Measurements from ENCODE around the gene ITGAX. TPM values are rescaled to one million over a fixed set of nuclear protein-coding genes. Genes with fewer than 3 reads are reported as not detected.

ITGAX gene
- total and polyA plus RNA-seq, 4 experiments from 2014 or later = 0.09 to 6.3 (median 4.6) TPM; not detected in 1

- Mint-ChIP-seq H3K4me3 (peak overlapping the region in 2 of 8 donors; percentile 17 to 18), H3K27ac (peak overlapping the region in 1 of 7 donors; percentile 23), H3K36me3 (peaks cover 0 to 7% of the 10 kb centered on the region in 2 donors), H3K4me1 (peaks cover 7 to 12% (median 10%) of the 10 kb centered on the region in 4 donors), H3K27me3 (peaks cover 11 to 21% of the 10 kb centered on the region in 2 donors), H3K9me3 (peaks cover 0 to 11% (median 3%) of the 10 kb centered on the region in 8 donors)
- ChIA-PET CTCF (ENCODE audit: partially characterized antibody) (no interaction called here), POLR2A (ENCODE audit: partially characterized antibody) (no interaction called here)
- H3K4me1 ChIP-seq (ENCODE audit: insufficient read depth, low read length) = peaks cover 4% of the 10 kb centered on the region
- no peak for DNase-seq
- H3K9me3 ChIP-seq (ENCODE audit: control insufficient read depth in 1 of 2, low read length in 2 of 2) = no peaks in the 10 kb centered on the region
- no peak overlapping the region for H3K27ac ChIP-seq (ENCODE audit: low read depth, low read length)
- no peak overlapping the region for H3K4me3 ChIP-seq (ENCODE audit: low read length in 2 of 2)
- H3K27me3 ChIP-seq (ENCODE audit: insufficient read depth, low read length) = no peaks in the 10 kb centered on the region
- H3K36me3 ChIP-seq (ENCODE audit: insufficient read depth, low read length) = no peaks in the 10 kb centered on the region
- intact Hi-C loops (cut with micrococcal nuclease) = no loop called here
Measured at GRCh38 chr16:31328322-31329052, 26.5 kb upstream of the ITGAX start.

- Mint-ChIP-seq H3K9me3 (peaks cover 0 to 7% (median 3%) of the 10 kb centered on the region in 8 donors), H3K27ac (peak overlapping the region in 1 of 7 donors; percentile 54), H3K4me1 (peaks cover 7 to 17% (median 10%) of the 10 kb centered on the region in 4 donors), H3K36me3 (peaks cover 0 to 7% of the 10 kb centered on the region in 2 donors), H3K4me3 (peak overlapping the region in 2 of 8 donors; percentile 77 to 78), H3K27me3 (peaks cover 11 to 21% of the 10 kb centered on the region in 2 donors)
- CTCF ChIA-PET (ENCODE audit: partially characterized antibody) = no interaction called here
- no peak overlapping the region for H3K27ac ChIP-seq (ENCODE audit: low read depth, low read length)
- H3K4me3 ChIP-seq (ENCODE audit: low read length in 2 of 2) = no peak overlapping the region
- H3K27me3 ChIP-seq (ENCODE audit: insufficient read depth, low read length) = no peaks in the 10 kb centered on the region
- no peaks in the 10 kb centered on the region for H3K36me3 ChIP-seq (ENCODE audit: insufficient read depth, low read length)
- POLR2A ChIA-PET (ENCODE audit: partially characterized antibody) = no interaction called here
- intact Hi-C loops (cut with micrococcal nuclease) = no loop called here
- no peak for DNase-seq
- peaks cover 4% of the 10 kb centered on the region for H3K4me1 ChIP-seq (ENCODE audit: insufficient read depth, low read length)
- no peaks in the 10 kb centered on the region for H3K9me3 ChIP-seq (ENCODE audit: control insufficient read depth in 1 of 2, low read length in 2 of 2)
Measured at GRCh38 chr16:31329671-31330552, 25.1 kb upstream of the ITGAX start.

- no peaks in the 10 kb centered on the region for H3K9me3 ChIP-seq (ENCODE audit: control insufficient read depth in 1 of 2, low read length in 2 of 2)
- intact Hi-C loops (cut with micrococcal nuclease) = no loop called here
- no peaks in the 10 kb centered on the region for H3K36me3 ChIP-seq (ENCODE audit: insufficient read depth, low read length)
- H3K4me1 Mint-ChIP-seq = peaks cover 7 to 17% (median 10%) of the 10 kb centered on the region in 4 donors
- H3K36me3 Mint-ChIP-seq = peaks cover 0 to 3% of the 10 kb centered on the region in 2 donors
- H3K4me3 Mint-ChIP-seq = peak overlapping the region; percentile 69 to 86 (median 79)
- H3K27me3 ChIP-seq (ENCODE audit: insufficient read depth, low read length) = no peaks in the 10 kb centered on the region
- DNase-seq = no peak
- POLR2A ChIA-PET (ENCODE audit: partially characterized antibody) = no interaction called here
- peaks cover 11 to 21% of the 10 kb centered on the region in 2 donors for H3K27me3 Mint-ChIP-seq
- no peak overlapping the region for H3K27ac ChIP-seq (ENCODE audit: low read depth, low read length)
- CTCF ChIA-PET (ENCODE audit: partially characterized antibody) = no interaction called here
- peaks cover 0 to 4% (median under 1%) of the 10 kb centered on the region in 8 donors for H3K9me3 Mint-ChIP-seq
- no peak overlapping the region for H3K4me3 ChIP-seq (ENCODE audit: low read length in 2 of 2)
- peak overlapping the region in 5 of 7 donors; percentile 30 to 86 (median 70) for H3K27ac Mint-ChIP-seq
- peaks cover 4% of the 10 kb centered on the region for H3K4me1 ChIP-seq (ENCODE audit: insufficient read depth, low read length)
Measured at GRCh38 chr16:31330553-31330890, 24.5 kb upstream of the ITGAX start.

GRCh38 chr16:31331141-31331764, 23.7 kb upstream of the ITGAX start:
- POLR2A ChIA-PET (ENCODE audit: partially characterized antibody) = interaction anchor here (0.6 kb wide), 1 partner anchor 201 kb away, joined by 3 read pairs; no protein-coding TSS in a partner anchor
- intact Hi-C loops (cut with micrococcal nuclease) = no loop called here
- no peak for DNase-seq
- CTCF ChIA-PET (ENCODE audit: partially characterized antibody) = no interaction called here
- Histone ChIP-seq H3K27ac (ENCODE audit: low read depth, low read length) (no peak overlapping the region), H3K4me1 (ENCODE audit: insufficient read depth, low read length) (peaks cover 4% of the 10 kb centered on the region), H3K9me3 (ENCODE audit: control insufficient read depth in 1 of 2, low read length in 2 of 2) (no peaks in the 10 kb centered on the region), H3K4me3 (ENCODE audit: low read length in 2 of 2) (peak overlapping the region in 1 of 2 donors; percentile 35), H3K27me3 (ENCODE audit: insufficient read depth, low read length) (no peaks in the 10 kb centered on the region), H3K36me3 (ENCODE audit: insufficient read depth, low read length) (no peaks in the 10 kb centered on the region)
- Mint-ChIP-seq H3K27me3 (peaks cover 11 to 21% of the 10 kb centered on the region in 2 donors), H3K36me3 (peaks cover 0 to 2% of the 10 kb centered on the region in 2 donors), H3K4me1 (peaks cover 7 to 17% (median 10%) of the 10 kb centered on the region in 4 donors), H3K27ac (peak overlapping the region in 2 of 7 donors; percentile 22 to 64), H3K9me3 (peaks cover 0 to 3% (median 0%) of the 10 kb centered on the region in 8 donors), H3K4me3 (peak overlapping the region; percentile 65 to 86 (median 78))

GRCh38 chr16:31331807-31332301, 23.1 kb upstream of the ITGAX start:
- peak overlapping the region in 1 of 7 donors; percentile 61 for H3K27ac Mint-ChIP-seq
- Histone ChIP-seq H3K27me3 (ENCODE audit: insufficient read depth, low read length) (no peaks in the 10 kb centered on the region), H3K9me3 (ENCODE audit: control insufficient read depth in 1 of 2, low read length in 2 of 2) (no peaks in the 10 kb centered on the region), H3K4me3 (ENCODE audit: low read length in 2 of 2) (no peak overlapping the region), H3K27ac (ENCODE audit: low read depth, low read length) (no peak overlapping the region), H3K4me1 (ENCODE audit: insufficient read depth, low read length) (peaks cover 4% of the 10 kb centered on the region), H3K36me3 (ENCODE audit: insufficient read depth, low read length) (no peaks in the 10 kb centered on the region)
- peaks cover 0 to 3% (median 0%) of the 10 kb centered on the region in 8 donors for H3K9me3 Mint-ChIP-seq
- intact Hi-C loops (cut with micrococcal nuclease) = no loop called here
- CTCF ChIA-PET (ENCODE audit: partially characterized antibody) = no interaction called here
- POLR2A ChIA-PET (ENCODE audit: partially characterized antibody) = interaction anchor here (0.6 kb wide), 1 partner anchor 202 kb away, joined by 3 read pairs; no protein-coding TSS in a partner anchor
- no peak for DNase-seq
- peaks cover 13 to 25% of the 10 kb centered on the region in 2 donors for H3K27me3 Mint-ChIP-seq
- peaks cover 7 to 17% (median 10%) of the 10 kb centered on the region in 4 donors for H3K4me1 Mint-ChIP-seq
- H3K36me3 Mint-ChIP-seq = peaks cover 0 to 1% of the 10 kb centered on the region in 2 donors
- H3K4me3 Mint-ChIP-seq = peak overlapping the region; percentile 65 to 86 (median 74)

GRCh38 chr16:31332544-31332943, 22.4 kb upstream of the ITGAX start:
- Histone ChIP-seq H3K4me3 (ENCODE audit: low read length in 2 of 2) (no peak overlapping the region), H3K27me3 (ENCODE audit: insufficient read depth, low read length) (no peaks in the 10 kb centered on the region), H3K27ac (ENCODE audit: low read depth, low read length) (no peak overlapping the region), H3K9me3 (ENCODE audit: control insufficient read depth in 1 of 2, low read length in 2 of 2) (no peaks in the 10 kb centered on the region), H3K36me3 (ENCODE audit: insufficient read depth, low read length) (no peaks in the 10 kb centered on the region), H3K4me1 (ENCODE audit: insufficient read depth, low read length) (peaks cover 4% of the 10 kb centered on the region)
- Mint-ChIP-seq H3K27me3 (peaks cover 16 to 25% of the 10 kb centered on the region in 2 donors), H3K9me3 (peaks cover 0 to 3% (median 0%) of the 10 kb centered on the region in 8 donors), H3K27ac (no peak overlapping the region), H3K4me3 (peak overlapping the region in 5 of 8 donors; percentile 11 to 79 (median 38)), H3K36me3 (no peaks in the 10 kb centered on the region), H3K4me1 (peaks cover 7 to 17% (median 10%) of the 10 kb centered on the region in 4 donors)
- ChIA-PET CTCF (ENCODE audit: partially characterized antibody) (no interaction called here), POLR2A (ENCODE audit: partially characterized antibody) (no interaction called here)
- intact Hi-C loops (cut with micrococcal nuclease) = no loop called here
- no peak for DNase-seq
